Heart right ventricle (tissue), 16 donors: Measurements from ENCODE around the gene KIF2A. TPM values are rescaled to one million over a fixed set of nuclear protein-coding genes. Genes with fewer than 3 reads are reported as not detected.

Experiments used
- ATAC-seq, 8 donors: fragments of 200-7000 bp; cut with Tn5 transposase; one replicate each; pipeline ENCODE4 v1.9.1; 2020; ENCODE audit warnings: mild to moderate bottlenecking in 8 of 8, moderate library complexity in 8 of 8, moderate number of reproducible peaks in 1 of 8
- DNase-seq, 2 donors: peaks; one replicate each; pipeline ENCODE4 v3.0.0-alpha.2; 2020
- H3K27ac ChIP-seq, 10 donors: fragments of 200-600 bp; sonication (generic) in 2 of 10; one replicate each; pipeline versions ENCODE4 v1.5.0 to v1.8.0; 2020 to 2022; ENCODE audit warnings: mild to moderate bottlenecking in 3 of 10
- H3K27me3 ChIP-seq, 7 donors: fragments of 200-600 bp; one replicate each; pipeline ENCODE4 v1.8.0; 2021 to 2022; ENCODE audit warnings: mild to moderate bottlenecking in 2 of 7
- H3K36me3 ChIP-seq, 9 donors: fragments of 200-600 bp; sonication (generic) in 1 of 9; one replicate each; pipeline versions ENCODE4 v1.5.0 to v1.8.0; 2020 to 2022; ENCODE audit warnings: mild to moderate bottlenecking in 2 of 9
- H3K4me1 ChIP-seq, 9 donors: fragments of 200-600 bp; sonication (generic) in 1 of 9; one replicate each; pipeline versions ENCODE4 v1.5.0 to v1.8.0; 2020 to 2022; ENCODE audit warnings: mild to moderate bottlenecking in 4 of 9
- H3K4me3 ChIP-seq, 10 donors: fragments of 200-600 bp; sonication (generic) in 2 of 10; one replicate each; pipeline versions ENCODE4 v1.5.0 to v1.8.0; 2020 to 2022; ENCODE audit warnings: mild to moderate bottlenecking in 7 of 10, moderate library complexity in 2 of 10
- H3K9me3 ChIP-seq, 11 donors: fragments of 200-600 bp in 10 of 11; sonication (generic) in 2 of 11; one replicate each; pipeline versions ENCODE4 v1.5.0 to v1.8.0; 2013 to 2022; ENCODE audit warnings: mild to moderate bottlenecking in 2 of 11, control low read depth in 1 of 11, moderate library complexity in 1 of 11
- WGBS, 2 donors: extraction: QIAGEN DNeasy Blood & Tissue Kit; methylation state at CpG; one replicate each; pipeline ENCODE4 v1.1.7; 2013; ENCODE audit warnings: inconsistent platforms in 1 of 2; 5-methylcytosine and 5-hydroxymethylcytosine counted together
- intact Hi-C, 10 donors: fragments of 100-400 bp; cut with DNase I; formaldehyde crosslinking; loops; one replicate each; pipeline versions ENCODE4 v1.11.1 to v1.14.2; 2022
- polyA plus RNA-seq, 2 donors: library from polyadenylated mRNA; stranded (reverse); fragments of 200-250 nt; gene quantifications; one replicate each; pipeline ENCODE4 v1.2.3, GENCODE V29; 2013
- total RNA-seq, 10 donors: library from RNA; stranded (reverse); fragmentation: NEBNext Ultra II Directional in 3 of 10; extraction: Animal tissue kit (Norgen Biotek cat#: 25700) in 3 of 10; gene quantifications; one replicate each; pipeline versions ENCODE4 v1.2.1 to v1.2.4, GENCODE V29; 2021 to 2023
- TF ChIP-seq, protein P1 (sequence below), 9 donors: fragments of 200-600 bp; sonication (generic) in 2 of 9; IDR thresholded peaks; one replicate each; pipeline versions ENCODE4 v1.5.0 to v1.8.0; 2021 to 2022; ENCODE audit warnings: antibody characterized with exemption in 9 of 9, mild to moderate bottlenecking in 5 of 9, moderate library complexity in 1 of 9
- donor health status: Arrhythmogenic right ventricular cardiomyopathy.
- donor health status: ischemic (EF 13 %, LVEDD 7.1; RV severe dilation, severe dysfunction).
- donor health status: healthy with polysubstance abuse.
- donor health status: DM: no; HTN: yes; CAD: no.
- donor health status: DM: no; HTN: no; CAD: no.
- donor health status: ischemic (EF 25% LVEDD 6.9; RV normal size, moderate dysfunction).
- donor health status: ischemic (EF 25% LVEDD 5.7; RV mildly dilated, moderate dysfunction).
- donor health status: healthy.
- donor health status: DM: yes; HTN: yes; CAD: no.
- donor health status: Ischemic cardiomyopathy.
- donor health status: ischemic (EF 35%, LVEDD 5.7; RV mildly dilated, moderate dysfunction).
- donor health status: nonischemic (EF 11% LVEDD 7.7; RV severe dilation, severe dysfunction).
- donor health status: DM: yes; HTN: yes; CAD: no.
- donor health status: PGD.
- donor health status: ischemic (EF 29% LVEDD 5.4; RV normal size, mild dysfunction).
- donor health status: nonischemic (EF 23%, LVEDD 6.1; RV moderate dilation, normal function).

The KIF2A gene
- total and polyA plus RNA-seq, 12 donors, result 1.5 to 17.1 (median 11.1) TPM

DNA sequence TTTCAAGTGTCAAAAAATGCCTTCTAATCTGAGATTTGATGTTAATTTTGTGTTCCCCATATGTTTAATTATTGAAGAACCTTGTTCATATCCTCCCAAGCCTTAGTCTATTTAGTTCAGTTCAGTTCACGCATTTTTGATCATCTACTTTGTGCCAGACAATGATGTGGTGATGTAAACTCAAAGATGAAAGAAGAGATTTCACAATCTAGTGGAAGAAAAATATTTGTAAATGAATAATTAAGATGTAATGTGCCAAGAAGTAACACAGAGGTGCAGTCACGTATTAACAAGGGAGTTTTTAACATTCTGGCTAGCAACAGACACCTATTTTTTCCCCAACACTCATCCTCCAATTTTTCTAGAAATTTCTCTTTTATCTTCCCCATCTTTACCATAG, 22.1 kb upstream of the KIF2A start:
- Histone ChIP-seq H3K9me3 (no peaks in the 10 kb centered on the region), H3K27me3 (no peaks in the 10 kb centered on the region), H3K36me3 (no peaks in the 10 kb centered on the region), H3K4me1 (no peaks in the 10 kb centered on the region), H3K27ac (no peak overlapping the region), H3K4me3 (no peak overlapping the region)
- DNase-seq (no peak), ATAC-seq (no peak)
- TF ChIP-seq, protein P1, sequence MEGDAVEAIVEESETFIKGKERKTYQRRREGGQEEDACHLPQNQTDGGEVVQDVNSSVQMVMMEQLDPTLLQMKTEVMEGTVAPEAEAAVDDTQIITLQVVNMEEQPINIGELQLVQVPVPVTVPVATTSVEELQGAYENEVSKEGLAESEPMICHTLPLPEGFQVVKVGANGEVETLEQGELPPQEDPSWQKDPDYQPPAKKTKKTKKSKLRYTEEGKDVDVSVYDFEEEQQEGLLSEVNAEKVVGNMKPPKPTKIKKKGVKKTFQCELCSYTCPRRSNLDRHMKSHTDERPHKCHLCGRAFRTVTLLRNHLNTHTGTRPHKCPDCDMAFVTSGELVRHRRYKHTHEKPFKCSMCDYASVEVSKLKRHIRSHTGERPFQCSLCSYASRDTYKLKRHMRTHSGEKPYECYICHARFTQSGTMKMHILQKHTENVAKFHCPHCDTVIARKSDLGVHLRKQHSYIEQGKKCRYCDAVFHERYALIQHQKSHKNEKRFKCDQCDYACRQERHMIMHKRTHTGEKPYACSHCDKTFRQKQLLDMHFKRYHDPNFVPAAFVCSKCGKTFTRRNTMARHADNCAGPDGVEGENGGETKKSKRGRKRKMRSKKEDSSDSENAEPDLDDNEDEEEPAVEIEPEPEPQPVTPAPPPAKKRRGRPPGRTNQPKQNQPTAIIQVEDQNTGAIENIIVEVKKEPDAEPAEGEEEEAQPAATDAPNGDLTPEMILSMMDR (IDR thresholded peaks at IDR 0.05), result no peak
- intact Hi-C loops, result no loop called here
- 90 to 93% methylated on average over 2 of the region's 2 CpGs for WGBS, 2 donors

DNA sequence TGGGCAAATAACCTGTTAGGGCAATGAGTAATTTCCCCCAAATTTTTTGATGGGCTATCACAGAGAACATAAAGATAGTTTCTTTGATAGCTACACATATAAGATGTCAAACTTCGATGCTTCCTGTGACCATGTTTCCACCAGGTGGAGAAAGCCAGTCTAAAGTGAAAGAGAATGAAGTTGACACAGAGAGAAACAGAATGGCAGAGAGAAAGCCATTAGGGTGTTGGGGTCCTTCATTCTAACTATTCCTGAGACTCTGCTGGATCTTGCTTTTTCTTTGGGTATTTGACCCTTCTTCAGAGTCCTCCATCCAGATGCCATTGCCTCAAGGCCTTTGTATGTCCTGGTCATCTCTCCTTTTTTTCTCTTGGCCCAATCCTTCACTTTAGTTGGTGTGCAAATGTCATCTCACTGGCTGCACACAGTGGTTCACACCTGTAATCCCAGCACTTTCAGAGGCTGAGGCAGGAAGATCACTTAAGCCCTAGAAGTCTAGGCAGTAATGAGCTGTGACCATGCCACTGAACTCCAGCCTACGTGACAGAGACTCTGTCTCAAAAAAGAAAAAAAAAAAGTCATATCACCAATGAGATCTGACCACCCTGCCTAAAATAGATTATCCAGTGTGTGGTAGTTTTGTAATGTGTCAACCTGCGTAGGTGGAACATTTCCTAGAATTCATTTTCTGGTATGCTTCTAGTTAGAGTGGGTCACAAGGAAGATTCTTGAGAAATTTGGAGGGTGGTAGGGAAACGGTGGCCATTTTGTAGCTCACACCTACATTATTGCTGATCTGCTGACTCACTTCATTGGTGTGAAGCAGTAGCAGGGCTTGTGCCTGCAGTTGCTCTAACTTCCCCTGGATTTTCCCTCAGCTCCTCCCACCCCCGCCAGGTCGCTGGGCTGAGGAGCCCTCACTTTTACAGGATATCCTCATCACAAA, 20.8 kb upstream of the KIF2A start:
- TF ChIP-seq, protein P1 (IDR thresholded peaks at IDR 0.05), result no peak
- WGBS, 2 donors, result 78 to 88% methylated on average over 6 of the region's 6 CpGs
- Histone ChIP-seq H3K4me3 (no peak overlapping the region), H3K9me3 (no peaks in the 10 kb centered on the region), H3K27me3 (no peaks in the 10 kb centered on the region), H3K27ac (no peak overlapping the region), H3K4me1 (no peaks in the 10 kb centered on the region), H3K36me3 (no peaks in the 10 kb centered on the region)
- ATAC-seq (no peak), DNase-seq (no peak)
- intact Hi-C loops, result no loop called here

DNA sequence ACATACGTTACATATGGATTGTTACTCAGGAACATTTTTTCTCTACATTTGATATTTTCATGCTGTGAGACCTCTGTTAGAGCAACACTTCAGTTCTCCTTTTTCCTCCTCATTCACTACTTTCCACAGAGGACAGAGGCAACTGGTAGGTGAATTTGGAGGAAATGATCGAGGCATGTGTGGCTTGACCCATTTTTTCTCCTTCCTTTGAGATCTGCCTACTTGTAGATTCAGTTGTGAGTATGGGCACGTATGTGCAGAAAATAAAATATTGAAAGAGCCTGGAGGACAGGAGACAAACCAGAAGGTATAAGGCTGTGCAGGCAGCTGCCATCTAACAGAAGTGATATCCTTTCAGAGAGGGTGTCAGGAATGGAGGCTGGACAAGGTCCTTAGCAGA, 19.2 kb upstream of the KIF2A start:
- Histone ChIP-seq H3K36me3 (no peaks in the 10 kb centered on the region), H3K9me3 (no peaks in the 10 kb centered on the region), H3K4me3 (no peak overlapping the region), H3K4me1 (no peaks in the 10 kb centered on the region), H3K27ac (no peak overlapping the region), H3K27me3 (no peaks in the 10 kb centered on the region)
- ATAC-seq (no peak), DNase-seq (no peak)
- TF ChIP-seq, protein P1 (IDR thresholded peaks at IDR 0.05), result no peak
- intact Hi-C loops, result no loop called here
- WGBS, 2 donors, result 82 to 90% methylated on average over 3 of the region's 3 CpGs

DNA sequence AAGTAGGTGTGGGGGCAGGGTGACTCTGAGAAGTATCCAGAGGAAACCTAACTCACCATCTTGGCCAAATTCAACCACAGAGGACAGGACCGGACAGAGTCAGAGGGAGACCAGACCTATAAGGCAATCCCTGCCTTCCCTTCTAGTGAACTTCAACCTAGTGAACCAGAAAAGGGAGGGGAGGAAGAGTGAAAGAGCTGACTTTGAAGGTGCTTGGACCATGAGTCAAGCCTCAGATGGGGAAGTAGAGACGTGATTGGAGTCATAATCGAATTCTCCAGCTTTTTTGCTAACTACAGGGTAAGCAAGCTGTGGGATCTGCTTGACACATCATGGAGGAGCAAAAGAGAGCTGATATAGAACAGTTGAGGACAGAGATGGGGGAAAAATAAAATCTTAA, 18.8 kb upstream of the KIF2A start:
- no peak for ATAC-seq
- Histone ChIP-seq H3K9me3 (no peaks in the 10 kb centered on the region), H3K27me3 (no peaks in the 10 kb centered on the region), H3K27ac (no peak overlapping the region), H3K4me1 (no peaks in the 10 kb centered on the region), H3K4me3 (no peak overlapping the region), H3K36me3 (no peaks in the 10 kb centered on the region)
- intact Hi-C loops, result no loop called here
- WGBS, 2 donors, result 81 to 86% methylated on average over 3 of the region's 3 CpGs
- TF ChIP-seq, protein P1 (IDR thresholded peaks at IDR 0.05), result no peak
- no peak for DNase-seq
